WTC11 (cell line): ENCODE results near the gene NECTIN3. TPM values are rescaled to one million over a fixed set of nuclear protein-coding genes. Genes with fewer than 3 reads are reported as not detected.

Experiments used
- ATAC-seq: fragments of 200-7000 bp; cut with Tn5 transposase; 2 replicates; pipeline ENCODE4 v1.10.0; 2021; ENCODE audit warnings: mild to moderate bottlenecking, moderate library complexity
- CTCF ChIA-PET: fragments of 300-600 bp; sonication (Branson Sonifier 250); formaldehyde crosslinking; loops from one replicate; lab custom pipeline; 2021; ENCODE audit warnings: antibody characterized with exemption; lab: Charles Lee
- POLR2A ChIA-PET: fragments of 350-600 bp; sonication (Branson Sonifier 250); formaldehyde crosslinking; loops from one replicate; lab custom pipeline; 2021; ENCODE audit warnings: antibody characterized with exemption; lab: Charles Lee
- DNase-seq: peaks from one replicate; pipeline ENCODE4 v3.0.0; 2021; ENCODE audit warnings: low spot score
- H3K27ac Mint-ChIP-seq: 2 replicates; pipeline ENCODE4 v1.8.0; 2021; ENCODE audit warnings: mixed read lengths
- H3K27me3 Mint-ChIP-seq: 2 replicates; pipeline ENCODE4 v1.8.0; 2021; ENCODE audit warnings: low read depth, mild to moderate bottlenecking, moderate library complexity, mixed read lengths
- H3K36me3 Mint-ChIP-seq: 2 replicates; pipeline ENCODE4 v1.8.0; 2021; ENCODE audit warnings: mixed read lengths
- H3K4me1 Mint-ChIP-seq: 2 replicates; pipeline ENCODE4 v1.8.0; 2022; ENCODE audit warnings: mixed read lengths
- H3K4me3 Mint-ChIP-seq: 2 replicates; pipeline ENCODE4 v1.8.0; 2021; ENCODE audit warnings: mild to moderate bottlenecking, moderate library complexity, mixed read lengths
- H3K9me3 Mint-ChIP-seq: 2 replicates; pipeline ENCODE4 v1.8.0; 2021; ENCODE audit warnings: mixed read lengths
- CREB1 ChIP-seq: sonication (generic); formaldehyde crosslinking; IDR thresholded peaks from 2 replicates; pipeline ENCODE4 v1.8.0; 2023; ENCODE audit warnings: mild to moderate bottlenecking, missing genetic modification reagents
- E2F4 ChIP-seq: sonication (generic); formaldehyde crosslinking; IDR thresholded peaks from 2 replicates; pipeline ENCODE4 v1.8.1; 2022; ENCODE audit warnings: low read depth, mild to moderate bottlenecking, moderate library complexity, missing genetic modification reagents, borderline replicate concordance
- ERG ChIP-seq: fragments of 250-450 bp; sonication (Bioruptor Pico); IDR thresholded peaks from 2 replicates; pipeline ENCODE4 v1.8.0; 2021; ENCODE audit warnings: mild to moderate bottlenecking
- ETV6 ChIP-seq: sonication (generic); formaldehyde crosslinking; IDR thresholded peaks from 2 replicates; pipeline ENCODE4 v1.8.1; 2022; ENCODE audit warnings: mild to moderate bottlenecking, missing genetic modification reagents
- GRHL2 ChIP-seq: fragments of 250-450 bp; sonication (Bioruptor Pico); IDR thresholded peaks from 2 replicates; pipeline ENCODE4 v1.8.0; 2022; ENCODE audit warnings: mild to moderate bottlenecking, moderate library complexity; ENCODE audit not compliant: insufficient replicate concordance, severe bottlenecking
- JAZF1 ChIP-seq: fragments of 250-450 bp; sonication (Bioruptor Pico); IDR thresholded peaks from 2 replicates; pipeline ENCODE4 v1.9.0; 2021; ENCODE audit warnings: moderate library complexity, mild to moderate bottlenecking, inconsistent platforms
- MXD4 ChIP-seq: fragments of 250-450 bp; sonication (Bioruptor Pico); IDR thresholded peaks from 2 replicates; pipeline ENCODE4 v1.8.0; 2021; ENCODE audit warnings: mild to moderate bottlenecking, moderate library complexity, borderline replicate concordance
- NFYB ChIP-seq: sonication (generic); formaldehyde crosslinking; conservative IDR thresholded peaks from 2 replicates; pipeline ENCODE4 v1.8.0; 2022; ENCODE audit warnings: low read depth, missing genetic modification reagents
- NR1H2 ChIP-seq: sonication (generic); formaldehyde crosslinking; IDR thresholded peaks from 2 replicates; pipeline ENCODE4 v1.9.0; 2021; ENCODE audit warnings: mild to moderate bottlenecking, moderate library complexity, missing genetic modification reagents
- OVOL2 ChIP-seq: fragments of 250-450 bp; sonication (Bioruptor Pico); IDR thresholded peaks from 2 replicates; pipeline ENCODE4 v1.9.0; 2021; ENCODE audit warnings: mild to moderate bottlenecking, borderline replicate concordance
- RORB ChIP-seq: fragments of 250-450 bp; sonication (Bioruptor Pico); IDR thresholded peaks from 2 replicates; pipeline ENCODE4 v1.9.0; 2021; ENCODE audit warnings: mild to moderate bottlenecking
- SP1 ChIP-seq: sonication (generic); formaldehyde crosslinking; conservative IDR thresholded peaks from 2 replicates; pipeline ENCODE4 v1.8.1; 2022; ENCODE audit warnings: missing genetic modification reagents
- TEAD4 ChIP-seq: sonication (generic); formaldehyde crosslinking; IDR thresholded peaks from 2 replicates; pipeline ENCODE4 v1.8.0; 2022; ENCODE audit warnings: mild to moderate bottlenecking, missing genetic modification reagents
- ZNF317 ChIP-seq: sonication (generic); formaldehyde crosslinking; IDR thresholded peaks from 2 replicates; pipeline ENCODE4 v1.8.1; 2023; ENCODE audit warnings: low read depth, mild to moderate bottlenecking, moderate library complexity, missing genetic modification reagents, borderline replicate concordance
- total RNA-seq: library from RNA; stranded (reverse); gene quantifications from 3 replicates; pipeline ENCODE4 v1.2.3, GENCODE V29; 2021
- TF ChIP-seq, protein P1 (sequence below): sonication (generic); formaldehyde crosslinking; IDR thresholded peaks from 2 replicates; pipeline ENCODE4 v1.8.1; 2023; ENCODE audit warnings: mild to moderate bottlenecking, missing genetic modification reagents, moderate library complexity
- TF ChIP-seq, protein P2 (sequence below): fragments of 250-450 bp; sonication (Bioruptor Pico); IDR thresholded peaks from 2 replicates; pipeline ENCODE4 v2.1.2; 2022; ENCODE audit warnings: mild to moderate bottlenecking, moderate library complexity
- TF ChIP-seq, protein P3 (sequence below): sonication (generic); formaldehyde crosslinking; IDR thresholded peaks from 2 replicates; pipeline ENCODE4 v1.8.0; 2023; ENCODE audit warnings: mild to moderate bottlenecking, missing genetic modification reagents
- TF ChIP-seq, protein P4 (sequence below): sonication (generic); formaldehyde crosslinking; IDR thresholded peaks from 2 replicates; pipeline ENCODE4 v1.8.1; 2023; ENCODE audit warnings: mild to moderate bottlenecking, missing genetic modification reagents, borderline replicate concordance

The NECTIN3 gene
- total RNA-seq, 1 experiment from 2014 or later, result 24.8 TPM

DNA sequence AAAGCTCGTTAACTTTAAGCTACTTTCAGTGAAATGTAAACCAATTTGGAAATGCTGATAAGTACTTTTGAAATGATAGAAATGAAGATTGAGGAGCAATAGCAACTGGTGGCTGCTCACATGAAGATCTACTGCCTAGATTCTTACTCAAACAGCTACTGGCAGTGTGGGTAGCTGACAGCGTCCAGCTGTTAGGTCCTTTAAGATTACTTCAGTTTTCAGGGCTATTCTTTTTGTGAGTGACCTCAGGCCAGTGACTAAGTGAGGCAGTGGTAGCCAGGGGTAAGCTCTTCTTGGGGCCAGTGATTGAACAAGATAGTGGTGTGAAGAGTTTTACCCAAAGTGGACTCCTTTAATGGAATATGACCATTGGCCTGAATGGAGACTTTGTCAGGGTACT, 41.3 kb downstream of the NECTIN3 start (continued):
- TF ChIP-seq OVOL2 (CRISPR knock-in tag), result no peak
- no peak for TF ChIP-seq MXD4
- TF ChIP-seq NFYB (CRISPR knock-in tag), result no peak
- no peak for TF ChIP-seq SP1 (CRISPR knock-in tag)
- no peak for TF ChIP-seq TEAD4 (CRISPR knock-in tag)
- TF ChIP-seq GRHL2 (CRISPR knock-in tag), result no peak
- no peak for TF ChIP-seq E2F4 (CRISPR knock-in tag)
- TF ChIP-seq, protein P1, sequence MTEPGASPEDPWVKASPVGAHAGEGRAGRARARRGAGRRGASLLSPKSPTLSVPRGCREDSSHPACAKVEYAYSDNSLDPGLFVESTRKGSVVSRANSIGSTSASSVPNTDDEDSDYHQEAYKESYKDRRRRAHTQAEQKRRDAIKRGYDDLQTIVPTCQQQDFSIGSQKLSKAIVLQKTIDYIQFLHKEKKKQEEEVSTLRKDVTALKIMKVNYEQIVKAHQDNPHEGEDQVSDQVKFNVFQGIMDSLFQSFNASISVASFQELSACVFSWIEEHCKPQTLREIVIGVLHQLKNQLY (CRISPR knock-in tag), result no peak
- TF ChIP-seq, protein P2, sequence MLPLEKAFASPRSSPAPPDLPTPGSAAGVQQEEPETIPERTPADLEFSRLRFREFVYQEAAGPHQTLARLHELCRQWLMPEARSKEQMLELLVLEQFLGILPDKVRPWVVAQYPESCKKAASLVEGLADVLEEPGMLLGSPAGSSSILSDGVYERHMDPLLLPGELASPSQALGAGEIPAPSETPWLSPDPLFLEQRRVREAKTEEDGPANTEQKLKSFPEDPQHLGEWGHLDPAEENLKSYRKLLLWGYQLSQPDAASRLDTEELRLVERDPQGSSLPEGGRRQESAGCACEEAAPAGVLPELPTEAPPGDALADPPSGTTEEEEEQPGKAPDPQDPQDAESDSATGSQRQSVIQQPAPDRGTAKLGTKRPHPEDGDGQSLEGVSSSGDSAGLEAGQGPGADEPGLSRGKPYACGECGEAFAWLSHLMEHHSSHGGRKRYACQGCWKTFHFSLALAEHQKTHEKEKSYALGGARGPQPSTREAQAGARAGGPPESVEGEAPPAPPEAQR (CRISPR knock-in tag), result no peak
- TF ChIP-seq, protein P3, sequence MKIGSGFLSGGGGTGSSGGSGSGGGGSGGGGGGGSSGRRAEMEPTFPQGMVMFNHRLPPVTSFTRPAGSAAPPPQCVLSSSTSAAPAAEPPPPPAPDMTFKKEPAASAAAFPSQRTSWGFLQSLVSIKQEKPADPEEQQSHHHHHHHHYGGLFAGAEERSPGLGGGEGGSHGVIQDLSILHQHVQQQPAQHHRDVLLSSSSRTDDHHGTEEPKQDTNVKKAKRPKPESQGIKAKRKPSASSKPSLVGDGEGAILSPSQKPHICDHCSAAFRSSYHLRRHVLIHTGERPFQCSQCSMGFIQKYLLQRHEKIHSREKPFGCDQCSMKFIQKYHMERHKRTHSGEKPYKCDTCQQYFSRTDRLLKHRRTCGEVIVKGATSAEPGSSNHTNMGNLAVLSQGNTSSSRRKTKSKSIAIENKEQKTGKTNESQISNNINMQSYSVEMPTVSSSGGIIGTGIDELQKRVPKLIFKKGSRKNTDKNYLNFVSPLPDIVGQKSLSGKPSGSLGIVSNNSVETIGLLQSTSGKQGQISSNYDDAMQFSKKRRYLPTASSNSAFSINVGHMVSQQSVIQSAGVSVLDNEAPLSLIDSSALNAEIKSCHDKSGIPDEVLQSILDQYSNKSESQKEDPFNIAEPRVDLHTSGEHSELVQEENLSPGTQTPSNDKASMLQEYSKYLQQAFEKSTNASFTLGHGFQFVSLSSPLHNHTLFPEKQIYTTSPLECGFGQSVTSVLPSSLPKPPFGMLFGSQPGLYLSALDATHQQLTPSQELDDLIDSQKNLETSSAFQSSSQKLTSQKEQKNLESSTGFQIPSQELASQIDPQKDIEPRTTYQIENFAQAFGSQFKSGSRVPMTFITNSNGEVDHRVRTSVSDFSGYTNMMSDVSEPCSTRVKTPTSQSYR (CRISPR knock-in tag), result no peak

DNA sequence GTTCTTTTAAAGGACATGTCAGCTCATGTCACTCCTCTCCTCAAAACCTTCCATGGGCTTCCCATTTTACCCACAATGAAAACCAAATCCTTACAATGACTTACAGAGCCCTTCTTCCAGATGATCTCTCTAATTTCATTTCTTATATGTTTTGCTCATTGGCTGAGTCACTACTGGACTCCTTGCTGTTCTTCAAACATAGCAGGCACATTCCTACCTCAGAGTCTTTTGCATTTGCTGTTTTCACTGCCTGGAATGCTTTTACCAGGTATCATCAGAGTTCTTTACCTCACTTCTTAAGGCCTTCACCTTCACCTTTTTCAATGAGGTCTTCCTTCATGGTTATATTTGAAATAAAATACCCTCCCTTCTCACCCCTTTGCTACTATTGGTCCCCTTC, 57.3 kb downstream of the NECTIN3 start:
- H3K4me3 Mint-ChIP-seq, result no peak overlapping the region
- DNase-seq (no peak), ATAC-seq (peak; percentile 60)
- peaks cover 10% of the 10 kb centered on the region for H3K4me1 Mint-ChIP-seq
- H3K27me3 Mint-ChIP-seq, result no peaks in the 10 kb centered on the region
- peaks cover 6% of the 10 kb centered on the region for H3K36me3 Mint-ChIP-seq
- no peaks in the 10 kb centered on the region for H3K9me3 Mint-ChIP-seq
- TF ChIP-seq ETV6 (CRISPR knock-in tag), result no peak
- TF ChIP-seq CREB1 (CRISPR knock-in tag), result no peak
- TF ChIP-seq RORB (CRISPR knock-in tag), result no peak
- TF ChIP-seq, protein P4, sequence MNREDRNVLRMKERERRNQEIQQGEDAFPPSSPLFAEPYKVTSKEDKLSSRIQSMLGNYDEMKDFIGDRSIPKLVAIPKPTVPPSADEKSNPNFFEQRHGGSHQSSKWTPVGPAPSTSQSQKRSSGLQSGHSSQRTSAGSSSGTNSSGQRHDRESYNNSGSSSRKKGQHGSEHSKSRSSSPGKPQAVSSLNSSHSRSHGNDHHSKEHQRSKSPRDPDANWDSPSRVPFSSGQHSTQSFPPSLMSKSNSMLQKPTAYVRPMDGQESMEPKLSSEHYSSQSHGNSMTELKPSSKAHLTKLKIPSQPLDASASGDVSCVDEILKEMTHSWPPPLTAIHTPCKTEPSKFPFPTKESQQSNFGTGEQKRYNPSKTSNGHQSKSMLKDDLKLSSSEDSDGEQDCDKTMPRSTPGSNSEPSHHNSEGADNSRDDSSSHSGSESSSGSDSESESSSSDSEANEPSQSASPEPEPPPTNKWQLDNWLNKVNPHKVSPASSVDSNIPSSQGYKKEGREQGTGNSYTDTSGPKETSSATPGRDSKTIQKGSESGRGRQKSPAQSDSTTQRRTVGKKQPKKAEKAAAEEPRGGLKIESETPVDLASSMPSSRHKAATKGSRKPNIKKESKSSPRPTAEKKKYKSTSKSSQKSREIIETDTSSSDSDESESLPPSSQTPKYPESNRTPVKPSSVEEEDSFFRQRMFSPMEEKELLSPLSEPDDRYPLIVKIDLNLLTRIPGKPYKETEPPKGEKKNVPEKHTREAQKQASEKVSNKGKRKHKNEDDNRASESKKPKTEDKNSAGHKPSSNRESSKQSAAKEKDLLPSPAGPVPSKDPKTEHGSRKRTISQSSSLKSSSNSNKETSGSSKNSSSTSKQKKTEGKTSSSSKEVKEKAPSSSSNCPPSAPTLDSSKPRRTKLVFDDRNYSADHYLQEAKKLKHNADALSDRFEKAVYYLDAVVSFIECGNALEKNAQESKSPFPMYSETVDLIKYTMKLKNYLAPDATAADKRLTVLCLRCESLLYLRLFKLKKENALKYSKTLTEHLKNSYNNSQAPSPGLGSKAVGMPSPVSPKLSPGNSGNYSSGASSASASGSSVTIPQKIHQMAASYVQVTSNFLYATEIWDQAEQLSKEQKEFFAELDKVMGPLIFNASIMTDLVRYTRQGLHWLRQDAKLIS, result no peak
- TF ChIP-seq JAZF1 (CRISPR knock-in tag), result no peak
- no peak for TF ChIP-seq NR1H2 (CRISPR knock-in tag)
- no peak for TF ChIP-seq NFYB (CRISPR knock-in tag)
- TF ChIP-seq ERG (CRISPR knock-in tag), result no peak
- TF ChIP-seq ZNF317, result no peak
- H3K27ac Mint-ChIP-seq, result peak overlapping the region; percentile 37
- CTCF ChIA-PET, result no interaction called here
- POLR2A ChIA-PET, result no interaction called here
